HG02885 (cell line): ENCODE measurements around the gene SIGMAR1.

ENCODE experiments used
- ATAC-seq: cut with Tn5 transposase; IDR thresholded peaks from one replicate; pipeline ENCODE4 v1.9.1; 2021; ENCODE audit warnings: mild to moderate bottlenecking; ENCODE audit not compliant: unreplicated experiment, poor library complexity

Gene SIGMAR1

GRCh38 chr9:34633851-34634550 lies 3.6 kb downstream of the SIGMAR1 start:
- ATAC-seq = peak; percentile 42

GRCh38 chr9:34633166-34633565 lies 4.4 kb downstream of the SIGMAR1 start:
- ATAC-seq = no peak

GRCh38 chr9:34630402-34631154 lies 7.0 kb downstream of the SIGMAR1 start:
- no peak for ATAC-seq

- no peak for ATAC-seq
These were observed 8.1 kb downstream of the SIGMAR1 start for GRCh38 chr9:34629491-34629808.

- peak; percentile 66 for ATAC-seq
These were observed 8.7 kb downstream of the SIGMAR1 start, which contains the start of gene ARID3C for GRCh38 chr9:34628656-34629490. Gene ARID3C (minus strand): TSS chr9:34629066. CDS start chr9:34628014, 1,052 bp downstream.

GRCh38 chr9:34627716-34628655 lies 9.6 kb downstream of the SIGMAR1 start:
- ATAC-seq = no peak

- ATAC-seq = no peak
These were observed 12.5 kb downstream of the SIGMAR1 start for GRCh38 chr9:34625186-34625486.

GRCh38 chr9:34624475-34625185 lies 13.0 kb downstream of the SIGMAR1 start:
- no peak for ATAC-seq

- ATAC-seq = no peak
These were observed 14.0 kb downstream of the SIGMAR1 start for GRCh38 chr9:34623374-34624235.

- ATAC-seq = peak; percentile 99
These were observed 17.3 kb downstream of the SIGMAR1 start, which contains the start of gene DCTN3 for GRCh38 chr9:34620061-34620994. Gene DCTN3 (minus strand): TSS chr9:34620495. CDS start chr9:34620464, 31 bp downstream.

- ATAC-seq = no peak
These were observed 22.5 kb downstream of the SIGMAR1 start for GRCh38 chr9:34615132-34615531.

- no peak for ATAC-seq
These were observed 24.7 kb downstream of the SIGMAR1 start for GRCh38 chr9:34612788-34613390.

- ATAC-seq = peak; percentile 94
These were observed 25.5 kb downstream of the SIGMAR1 start, which contains the start of gene RPP25L for GRCh38 chr9:34611811-34612787. Gene RPP25L (minus strand): TSS chr9:34612097. CDS start chr9:34611296, 801 bp downstream.

- ATAC-seq = peak; percentile 23
These were observed 26.3 kb downstream of the SIGMAR1 start for GRCh38 chr9:34611251-34611810.

GRCh38 chr9:34610434-34611206 lies 27.0 kb downstream of the SIGMAR1 start:
- no peak for ATAC-seq
